Measurements from ENCODE around the gene P2RX1.
A peak's percentile ranks its signal among the peaks of the same experiment; 100 is the strongest.

P2RX1 gene

DNA sequence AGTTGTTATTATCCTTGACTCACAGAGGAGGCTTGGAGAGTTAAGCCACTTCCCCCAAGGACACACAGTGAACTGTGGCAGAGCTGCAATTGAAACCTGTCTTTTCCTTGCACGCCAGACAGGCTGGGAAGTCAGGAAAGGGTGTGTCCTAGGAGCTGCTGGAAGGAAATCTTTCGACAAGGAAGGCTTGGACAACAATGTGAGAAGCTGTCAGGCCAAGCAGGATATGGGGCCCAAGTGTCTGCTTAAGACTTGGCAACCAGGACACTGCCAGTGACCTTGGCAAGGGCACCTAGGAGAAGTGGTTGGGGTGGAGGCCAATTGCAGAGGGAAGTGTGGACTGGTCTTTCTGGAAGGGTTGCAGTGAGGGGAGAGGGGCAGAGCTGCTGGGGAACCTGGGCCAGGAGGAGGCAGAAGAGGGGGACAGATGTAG lies 21.3 kb downstream of the P2RX1 start:
- DNase-seq (ENCODE audit: low read depth) = peak; percentile 31
- TF ChIP-seq, protein P1, sequence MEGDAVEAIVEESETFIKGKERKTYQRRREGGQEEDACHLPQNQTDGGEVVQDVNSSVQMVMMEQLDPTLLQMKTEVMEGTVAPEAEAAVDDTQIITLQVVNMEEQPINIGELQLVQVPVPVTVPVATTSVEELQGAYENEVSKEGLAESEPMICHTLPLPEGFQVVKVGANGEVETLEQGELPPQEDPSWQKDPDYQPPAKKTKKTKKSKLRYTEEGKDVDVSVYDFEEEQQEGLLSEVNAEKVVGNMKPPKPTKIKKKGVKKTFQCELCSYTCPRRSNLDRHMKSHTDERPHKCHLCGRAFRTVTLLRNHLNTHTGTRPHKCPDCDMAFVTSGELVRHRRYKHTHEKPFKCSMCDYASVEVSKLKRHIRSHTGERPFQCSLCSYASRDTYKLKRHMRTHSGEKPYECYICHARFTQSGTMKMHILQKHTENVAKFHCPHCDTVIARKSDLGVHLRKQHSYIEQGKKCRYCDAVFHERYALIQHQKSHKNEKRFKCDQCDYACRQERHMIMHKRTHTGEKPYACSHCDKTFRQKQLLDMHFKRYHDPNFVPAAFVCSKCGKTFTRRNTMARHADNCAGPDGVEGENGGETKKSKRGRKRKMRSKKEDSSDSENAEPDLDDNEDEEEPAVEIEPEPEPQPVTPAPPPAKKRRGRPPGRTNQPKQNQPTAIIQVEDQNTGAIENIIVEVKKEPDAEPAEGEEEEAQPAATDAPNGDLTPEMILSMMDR (conservative IDR thresholded peaks at IDR 0.05; ENCODE audit: low read length) = no peak
- no peak overlapping the region for H3K4me3 ChIP-seq (ENCODE audit: low read length)

DNA sequence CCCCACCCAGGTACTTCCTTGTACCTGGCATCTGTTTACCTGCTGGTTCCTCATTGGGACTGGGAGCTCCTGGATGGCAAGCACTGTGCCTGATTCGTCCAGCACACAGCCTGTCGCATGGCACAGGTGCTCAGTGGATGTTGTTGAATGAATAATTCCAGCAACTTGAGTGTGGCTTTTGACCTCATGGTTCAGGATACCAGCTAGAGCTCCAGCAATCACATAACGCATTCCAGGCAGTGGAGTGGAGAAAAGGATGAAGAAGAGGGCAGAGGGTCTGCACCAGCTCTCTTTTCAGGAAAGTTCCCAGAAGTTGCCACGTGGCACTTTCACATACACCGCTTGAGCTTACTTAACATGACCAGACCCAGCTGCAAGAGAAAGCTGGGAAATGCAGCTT lies 22.1 kb downstream of the P2RX1 start:
- no peak overlapping the region for H3K4me3 ChIP-seq (ENCODE audit: low read length)
- TF ChIP-seq, protein P1 (conservative IDR thresholded peaks at IDR 0.05; ENCODE audit: low read length) = no peak
- DNase-seq (ENCODE audit: low read depth) = no peak

DNA sequence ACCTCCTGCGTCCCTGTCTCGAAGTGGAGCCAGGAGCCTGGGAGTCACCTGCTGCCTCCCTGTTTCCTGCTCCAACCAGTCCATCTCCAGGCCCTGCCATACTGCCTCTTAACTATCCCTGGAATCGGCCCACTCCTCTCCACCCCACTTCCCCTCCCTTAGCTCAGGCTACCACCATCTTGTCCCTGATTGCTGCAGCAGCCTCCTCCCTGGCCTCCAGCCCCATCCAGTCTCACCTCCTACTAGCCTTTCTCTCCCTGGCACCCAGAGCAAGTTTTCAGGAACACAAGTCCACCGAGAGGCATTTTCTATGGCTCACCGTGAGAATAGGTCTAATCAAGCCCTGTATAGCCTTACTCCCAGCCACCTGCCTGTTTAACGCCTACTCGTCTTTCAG lies 22.5 kb downstream of the P2RX1 start:
- H3K4me3 ChIP-seq (ENCODE audit: low read length) = no peak overlapping the region; the same call in 1 of the 2 replicates
- TF ChIP-seq, protein P1 (conservative IDR thresholded peaks at IDR 0.05; ENCODE audit: low read length) = no peak

DNA sequence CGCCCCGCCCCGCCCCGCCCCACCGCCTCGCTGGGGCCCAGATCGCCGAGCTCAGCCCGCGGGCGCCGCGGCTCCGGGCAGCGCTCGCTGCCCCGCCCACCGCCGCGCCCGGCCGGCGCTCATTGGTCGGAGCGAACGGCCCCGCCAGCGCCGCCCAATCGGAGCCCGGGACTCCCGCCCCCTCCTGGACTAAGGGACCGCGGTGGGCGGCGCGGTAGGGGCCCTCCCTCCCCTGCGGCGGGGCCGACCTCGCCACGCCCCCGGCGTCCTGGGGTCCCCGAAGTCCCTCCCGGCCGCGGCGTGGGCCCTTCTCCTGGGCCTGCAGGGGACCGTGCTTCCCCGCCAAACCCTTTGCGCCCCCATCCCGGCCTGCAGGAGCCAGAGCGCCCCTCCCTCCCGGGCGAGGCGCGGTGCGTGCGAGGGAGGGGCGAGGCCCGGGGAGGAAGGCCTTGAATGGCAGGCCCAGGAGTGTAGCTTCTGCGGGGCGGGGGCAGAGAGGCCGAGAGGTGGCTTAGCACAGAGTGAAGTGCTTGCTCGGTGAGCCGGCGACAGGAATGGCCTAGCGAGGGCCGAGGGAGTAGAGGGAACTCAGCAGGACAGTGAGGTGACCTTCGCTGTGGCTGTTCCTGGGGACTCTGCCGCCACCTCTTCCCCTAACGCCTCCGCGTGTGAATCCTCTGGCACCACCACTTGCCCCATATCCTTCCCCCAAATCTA lies 23.1 kb downstream of the P2RX1 start, which contains the start of gene CAMKK1:
CAMKK1 (minus strand) TSS at position 51 of the 717 bp plus-strand sequence. CDS start 7,366 bp downstream, outside the sequence.
- H3K4me3 ChIP-seq (ENCODE audit: low read length) = peak within 1 kb of the TSS; percentile 65
- DNase-seq (ENCODE audit: low read depth) = peak; percentile 72
- TF ChIP-seq, protein P1 (conservative IDR thresholded peaks at IDR 0.05; ENCODE audit: low read length) = no peak

More for the DNA sequence above, 22.5 kb downstream of the P2RX1 start:
- no peak for DNase-seq (ENCODE audit: low read depth)

DNA sequence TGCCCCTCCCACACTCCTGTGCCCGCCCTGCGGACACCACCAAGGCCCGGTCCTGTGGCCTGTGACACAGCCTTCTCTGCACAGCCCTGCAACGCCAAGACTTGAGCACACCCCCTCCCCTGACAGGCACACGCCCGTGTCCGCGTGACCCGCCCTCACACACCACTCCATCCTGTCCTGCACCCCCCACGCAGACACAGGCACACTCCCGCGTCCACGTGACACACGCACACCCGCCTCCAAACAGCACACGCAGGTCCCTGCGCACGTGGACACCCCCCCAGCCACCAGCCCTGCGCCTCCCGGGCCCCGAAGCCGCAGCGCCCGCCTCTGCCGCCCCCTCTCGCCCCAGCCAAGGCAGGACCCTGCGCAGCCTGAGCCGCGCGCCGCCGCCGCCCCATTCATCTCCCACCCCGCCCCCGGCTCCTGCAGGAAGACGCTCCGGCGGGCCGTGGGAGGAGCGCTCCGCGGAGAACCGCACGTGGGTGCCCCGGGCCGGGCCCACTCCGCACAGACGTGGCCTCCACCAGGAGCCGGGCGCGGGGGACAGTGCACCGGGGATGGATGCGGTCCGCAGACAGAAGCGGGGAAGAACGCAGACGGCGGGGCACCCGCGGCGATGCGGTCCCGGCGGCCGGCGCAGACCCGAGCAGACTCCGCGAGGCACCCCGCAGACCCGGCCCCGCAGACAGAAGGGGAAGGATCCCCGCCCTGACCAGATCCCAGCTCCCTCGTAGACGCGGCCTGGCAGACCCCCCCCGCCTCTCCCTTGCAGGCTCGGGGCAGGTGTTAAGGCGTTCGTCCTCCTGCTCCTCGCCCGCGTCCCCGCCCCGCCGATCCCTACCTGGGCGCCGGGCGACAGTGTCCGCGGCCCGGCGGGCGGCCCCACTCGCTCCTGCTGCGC lies 23.9 kb downstream of the P2RX1 start:
- DNase-seq (ENCODE audit: low read depth) = peak; percentile 72
- TF ChIP-seq, protein P1 (conservative IDR thresholded peaks at IDR 0.05; ENCODE audit: low read length) = no peak
- H3K4me3 ChIP-seq (ENCODE audit: low read length) = peak overlapping the region; percentile 65

DNA sequence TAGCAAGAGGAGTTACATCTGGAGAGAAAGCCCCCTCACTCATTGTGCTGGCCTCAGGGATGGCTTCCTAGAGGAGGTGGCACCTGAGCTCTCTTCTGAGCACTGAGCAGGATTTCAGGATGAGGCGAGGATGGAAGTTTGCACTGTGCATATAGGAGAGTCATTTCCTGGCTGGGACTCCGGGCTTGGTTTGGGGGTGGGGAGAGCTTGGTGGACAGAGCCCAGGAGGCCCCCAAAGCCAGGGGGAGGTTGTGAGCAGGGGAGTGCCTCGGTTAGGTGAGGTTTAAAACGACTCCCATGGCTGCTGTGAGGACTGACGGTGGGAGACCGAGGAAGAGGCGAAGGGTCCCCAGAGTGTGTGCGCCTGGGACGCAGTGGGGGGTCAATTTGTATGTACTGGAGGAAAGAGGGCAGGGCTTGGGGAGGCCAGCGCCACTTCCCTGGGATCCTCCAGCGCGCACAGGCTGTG lies 24.6 kb downstream of the P2RX1 start:
- H3K4me3 ChIP-seq (ENCODE audit: low read length) = peak overlapping the region; percentile 65
- no peak for DNase-seq (ENCODE audit: low read depth)
- TF ChIP-seq, protein P1 (conservative IDR thresholded peaks at IDR 0.05; ENCODE audit: low read length) = no peak

Data from AG10803 (cell line).